ENCODE measurements around the gene RCOR1. TPM values are rescaled to one million over a fixed set of nuclear protein-coding genes. Genes with fewer than 3 reads are reported as not detected.

Gene RCOR1
- total RNA-seq, 4 donors from 2014 or later, result 3.3 to 40.0 (median 19.7) TPM

- Histone ChIP-seq H3K9me3 (no peaks in the 10 kb centered on the region), H3K36me3 (no peaks in the 10 kb centered on the region), H3K4me3 (no peak overlapping the region), H3K27ac (no peak overlapping the region), H3K27me3 (no peaks in the 10 kb centered on the region), H3K4me1 (no peaks in the 10 kb centered on the region)
- intact Hi-C loops (cut with DNase I; ENCODE audit: low total_unique reads), result no loop called here
- TF ChIP-seq POLR2A (IDR thresholded peaks at IDR 0.05) (no peak), CTCF (IDR thresholded peaks at IDR 0.05) (no peak)
- no peak for DNase-seq
These were observed 82.9 kb downstream of the RCOR1 start for GRCh38 chr14:102675396-102675795.

GRCh38 chr14:102678394-102678793 is 85.9 kb downstream of the RCOR1 start:
- intact Hi-C loops (cut with DNase I; ENCODE audit: low total_unique reads), result no loop called here
- H3K27ac ChIP-seq, result no peak overlapping the region
- no peak for DNase-seq
- H3K4me3 ChIP-seq, result no peak overlapping the region
- no peaks in the 10 kb centered on the region for H3K9me3 ChIP-seq
- no peaks in the 10 kb centered on the region for H3K36me3 ChIP-seq
- H3K4me1 ChIP-seq, result no peaks in the 10 kb centered on the region
- no peak for TF ChIP-seq POLR2A (IDR thresholded peaks at IDR 0.05)
- no peak for TF ChIP-seq CTCF (IDR thresholded peaks at IDR 0.05)
- H3K27me3 ChIP-seq, result no peaks in the 10 kb centered on the region

- Histone ChIP-seq H3K27me3 (no peaks in the 10 kb centered on the region), H3K4me3 (no peak overlapping the region), H3K36me3 (no peaks in the 10 kb centered on the region), H3K27ac (no peak overlapping the region), H3K9me3 (no peaks in the 10 kb centered on the region), H3K4me1 (no peaks in the 10 kb centered on the region)
- TF ChIP-seq POLR2A (IDR thresholded peaks at IDR 0.05) (no peak), CTCF (IDR thresholded peaks at IDR 0.05) (no peak)
- intact Hi-C loops (cut with DNase I; ENCODE audit: low total_unique reads), result no loop called here
- no peak for DNase-seq
These were observed 91.2 kb downstream of the RCOR1 start for GRCh38 chr14:102683399-102684297.

- no peaks in the 10 kb centered on the region for H3K4me1 ChIP-seq
- H3K4me3 ChIP-seq, result no peak overlapping the region
- no peaks in the 10 kb centered on the region for H3K9me3 ChIP-seq
- TF ChIP-seq POLR2A (IDR thresholded peaks at IDR 0.05) (no peak), CTCF (IDR thresholded peaks at IDR 0.05) (no peak)
- no peak overlapping the region for H3K27ac ChIP-seq
- no peak for DNase-seq
- intact Hi-C loops (cut with DNase I; ENCODE audit: low total_unique reads), result no loop called here
- H3K36me3 ChIP-seq, result no peaks in the 10 kb centered on the region
- H3K27me3 ChIP-seq, result no peaks in the 10 kb centered on the region
These were observed 91.8 kb downstream of the RCOR1 start for GRCh38 chr14:102684298-102684663.

GRCh38 chr14:102686196-102686801 is 93.8 kb downstream of the RCOR1 start:
- TF ChIP-seq POLR2A (IDR thresholded peaks at IDR 0.05) (no peak), CTCF (IDR thresholded peaks at IDR 0.05) (no peak)
- no peaks in the 10 kb centered on the region for H3K27me3 ChIP-seq
- intact Hi-C loops (cut with DNase I; ENCODE audit: low total_unique reads), result no loop called here
- DNase-seq, result no peak
- no peaks in the 10 kb centered on the region for H3K9me3 ChIP-seq
- no peaks in the 10 kb centered on the region for H3K36me3 ChIP-seq
- H3K4me1 ChIP-seq, result no peaks in the 10 kb centered on the region
- no peak overlapping the region for H3K27ac ChIP-seq
- H3K4me3 ChIP-seq, result no peak overlapping the region
